HG02852 (cell line): ENCODE measurements around the gene COL6A5.
"Not testable (repeated sequence)": the region's sequence is repeated elsewhere in the genome, so short reads cannot be mapped to it uniquely, and the experiment has no call there.

Experiments used
- ATAC-seq: cut with Tn5 transposase; IDR thresholded peaks from one replicate; pipeline ENCODE4 v1.9.1; 2021; ENCODE audit warnings: mild to moderate bottlenecking, moderate library complexity; ENCODE audit not compliant: unreplicated experiment

COL6A5 gene

GRCh38 chr3:130345487-130346079 lies at the start of gene COL6A5:
COL6A5 (plus strand) TSS chr3:130345672; CDS start chr3:130373639, 27,967 bp downstream.
- no peak for ATAC-seq

- ATAC-seq = no peak
Observed at GRCh38 chr3:130299531-130299930, 45.9 kb upstream of the COL6A5 start.

- ATAC-seq = no peak
Observed at GRCh38 chr3:130300888-130301287, 44.6 kb upstream of the COL6A5 start.

- no peak for ATAC-seq
Observed at GRCh38 chr3:130310109-130310508, 35.4 kb upstream of the COL6A5 start.

GRCh38 chr3:130312374-130312773 lies 33.1 kb upstream of the COL6A5 start:
- no peak for ATAC-seq

GRCh38 chr3:130316169-130316568 lies 29.3 kb upstream of the COL6A5 start:
- ATAC-seq = no peak

- ATAC-seq = no peak
Observed at GRCh38 chr3:130323503-130323902, 22.0 kb upstream of the COL6A5 start.

- no peak for ATAC-seq
Observed at GRCh38 chr3:130340766-130341165, 4.7 kb upstream of the COL6A5 start.

- no peak for ATAC-seq
Observed at GRCh38 chr3:130341388-130341787, 4.1 kb upstream of the COL6A5 start.

- no peak for ATAC-seq
Observed at GRCh38 chr3:130341882-130342281, 3.6 kb upstream of the COL6A5 start.

GRCh38 chr3:130342821-130343661 lies 2.4 kb upstream of the COL6A5 start:
- no peak for ATAC-seq

- ATAC-seq = not testable (repeated sequence)
Observed at GRCh38 chr3:130348258-130348657, 2.8 kb downstream of the COL6A5 start.

- ATAC-seq = no peak
Observed at GRCh38 chr3:130354430-130354829, 9.0 kb downstream of the COL6A5 start.

GRCh38 chr3:130374033-130374432 lies 28.6 kb downstream of the COL6A5 start:
- ATAC-seq = no peak

- no peak for ATAC-seq
Observed at GRCh38 chr3:130374908-130375307, 29.4 kb downstream of the COL6A5 start.

GRCh38 chr3:130377960-130378676 lies 32.6 kb downstream of the COL6A5 start:
- no peak for ATAC-seq

- ATAC-seq = no peak
Observed at GRCh38 chr3:130378677-130379191, 33.3 kb downstream of the COL6A5 start.

GRCh38 chr3:130379274-130379673 lies 33.8 kb downstream of the COL6A5 start:
- no peak for ATAC-seq

- ATAC-seq = no peak
Observed at GRCh38 chr3:130380398-130380797, 34.9 kb downstream of the COL6A5 start.

- ATAC-seq = no peak
Observed at GRCh38 chr3:130383424-130383823, 38.0 kb downstream of the COL6A5 start.

GRCh38 chr3:130384476-130385025 lies 39.1 kb downstream of the COL6A5 start:
- no peak for ATAC-seq
